Colonic mucosa (tissue), 4 donors: ENCODE measurements around the gene ATRX. TPM values are rescaled to one million over a fixed set of nuclear protein-coding genes. Genes with fewer than 3 reads are reported as not detected.

Experiments used
- DNase-seq: peaks from one replicate; pipeline ENCODE4 v3.0.0-alpha.2; 2020
- H3K27ac ChIP-seq: fragments of 200-600 bp; one replicate; pipeline ENCODE4 v1.8.0; 2021
- H3K27me3 ChIP-seq: fragments of 200-600 bp; one replicate; pipeline ENCODE4 v1.8.0; 2021
- H3K36me3 ChIP-seq: fragments of 200-600 bp; one replicate; pipeline ENCODE4 v1.8.0; 2021
- H3K4me1 ChIP-seq: fragments of 200-600 bp; one replicate; pipeline ENCODE4 v1.8.0; 2021; ENCODE audit warnings: mild to moderate bottlenecking
- H3K4me3 ChIP-seq: fragments of 200-600 bp; one replicate; pipeline ENCODE4 v1.8.0; 2021
- H3K9ac ChIP-seq, 2 donors: one replicate each; pipeline ENCODE4 v1.7.0; 2013; ENCODE audit warnings: control low read depth in 2 of 2, low read depth in 2 of 2, low read length in 2 of 2
- H3K9me3 ChIP-seq: fragments of 200-600 bp; one replicate; pipeline ENCODE4 v1.8.0; 2021
- CTCF ChIP-seq: fragments of 200-600 bp; IDR thresholded peaks from one replicate; pipeline ENCODE4 v1.8.0; 2022; ENCODE audit warnings: antibody characterized with exemption, mild to moderate bottlenecking
- intact Hi-C: fragments of 100-400 bp; cut with DNase I; formaldehyde crosslinking; loops from one replicate; pipeline ENCODE4 v1.14.1; 2022
- total RNA-seq, 2 donors: library from RNA; stranded (reverse); fragmentation: NEBNext Ultra II Directional in 1 of 2; extraction: Animal tissue kit (Norgen Biotek cat#: 25700) in 1 of 2; gene quantifications; one replicate each; pipeline ENCODE4 v1.2.1, GENCODE V29; 2021
- donor health status: healthy.
- donor health status: DM: no; HTN: no; CAD: no.
- donor health status: DM: no; HTN: no; CAD: no.

ATRX gene
- total RNA-seq, 2 donors from 2014 or later, result 44.2 to 57.0 TPM

- no peaks in the 10 kb centered on the region for H3K4me1 ChIP-seq
- intact Hi-C loops, result no loop called here
- no peak for TF ChIP-seq CTCF
- no peak overlapping the region for H3K9ac ChIP-seq
- no peaks in the 10 kb centered on the region for H3K27me3 ChIP-seq
- no peak for DNase-seq
- H3K36me3 ChIP-seq, result no peaks in the 10 kb centered on the region
- no peaks in the 10 kb centered on the region for H3K9me3 ChIP-seq
- no peak overlapping the region for H3K4me3 ChIP-seq
- no peak overlapping the region for H3K27ac ChIP-seq
These were observed 110.0 kb downstream of the ATRX start for GRCh38 chrX:77675986-77676385.

GRCh38 chrX:77668391-77669237, 117.4 kb downstream of the ATRX start:
- no peak for TF ChIP-seq CTCF
- no peak overlapping the region for H3K9ac ChIP-seq
- no peak overlapping the region for H3K4me3 ChIP-seq
- H3K9me3 ChIP-seq, result no peaks in the 10 kb centered on the region
- no peak for DNase-seq
- H3K4me1 ChIP-seq, result no peaks in the 10 kb centered on the region
- intact Hi-C loops, result no loop called here
- no peaks in the 10 kb centered on the region for H3K36me3 ChIP-seq
- H3K27me3 ChIP-seq, result no peaks in the 10 kb centered on the region
- H3K27ac ChIP-seq, result no peak overlapping the region

GRCh38 chrX:77658886-77659285, 127.1 kb downstream of the ATRX start:
- TF ChIP-seq CTCF, result no peak
- no peaks in the 10 kb centered on the region for H3K9me3 ChIP-seq
- no peak overlapping the region for H3K9ac ChIP-seq
- H3K27ac ChIP-seq, result no peak overlapping the region
- H3K4me1 ChIP-seq, result no peaks in the 10 kb centered on the region
- no peak for DNase-seq
- no peaks in the 10 kb centered on the region for H3K27me3 ChIP-seq
- H3K36me3 ChIP-seq, result no peaks in the 10 kb centered on the region
- intact Hi-C loops, result no loop called here
- H3K4me3 ChIP-seq, result no peak overlapping the region

- Histone ChIP-seq H3K9ac (no peak overlapping the region), H3K36me3 (no peaks in the 10 kb centered on the region), H3K4me1 (no peaks in the 10 kb centered on the region), H3K4me3 (no peak overlapping the region), H3K9me3 (no peaks in the 10 kb centered on the region), H3K27me3 (no peaks in the 10 kb centered on the region), H3K27ac (no peak overlapping the region)
- no peak for DNase-seq
- no peak for TF ChIP-seq CTCF
- intact Hi-C loops, result no loop called here
These were observed 133.9 kb downstream of the ATRX start for GRCh38 chrX:77652095-77652494.

GRCh38 chrX:77640702-77641101, 145.3 kb downstream of the ATRX start:
- DNase-seq, result no peak
- Histone ChIP-seq H3K4me1 (no peaks in the 10 kb centered on the region), H3K36me3 (no peaks in the 10 kb centered on the region), H3K27me3 (no peaks in the 10 kb centered on the region), H3K9me3 (no peaks in the 10 kb centered on the region), H3K9ac (no peak overlapping the region), H3K4me3 (no peak overlapping the region), H3K27ac (no peak overlapping the region)
- intact Hi-C loops, result no loop called here
- TF ChIP-seq CTCF, result no peak
